Skeletal muscle cell (primary cell): ENCODE measurements around the gene GRK3.
A peak's percentile ranks its signal among the peaks of the same experiment; 100 is the strongest.

Experiments used
- DNase-seq: peaks from one replicate; pipeline ENCODE4 v3.0.0-alpha.2; 2010; ENCODE audit warnings: low read depth
- H3K4me3 ChIP-seq: 2 replicates; pipeline ENCODE4 v1.5.1; 2011; ENCODE audit warnings: low read depth, mild to moderate bottlenecking, control low read depth, low read length, moderate library complexity

GRK3 gene

DNA sequence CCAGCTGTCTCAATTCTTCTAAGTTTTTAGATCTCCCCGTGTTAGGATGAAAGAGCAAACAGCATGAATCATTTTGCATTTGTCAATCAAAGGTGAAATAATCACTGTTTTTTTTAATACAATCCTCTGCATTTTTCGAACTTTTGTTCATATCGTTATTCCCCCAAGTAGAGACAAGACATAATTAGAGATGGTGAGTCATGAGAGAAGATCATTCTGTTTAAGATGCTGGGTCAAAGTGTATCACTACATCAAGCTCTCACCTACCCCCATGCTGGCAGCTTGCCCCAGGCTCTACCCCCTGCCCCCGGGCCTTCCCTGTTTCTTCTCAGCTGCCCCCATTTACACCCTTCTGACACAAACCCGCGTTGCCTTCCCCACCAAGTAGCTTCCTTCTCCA, 147.0 kb downstream of the GRK3 start:
- DNase-seq = no peak
- no peak overlapping the region for H3K4me3 ChIP-seq

- no peak for DNase-seq
- no peak overlapping the region for H3K4me3 ChIP-seq
These were observed 148.4 kb downstream of the GRK3 start for GRCh38 chr22:25712661-25713400.

- no peak for DNase-seq
- H3K4me3 ChIP-seq = no peak overlapping the region
These were observed 149.6 kb downstream of the GRK3 start for GRCh38 chr22:25714070-25714469.

GRCh38 chr22:25714739-25715138, 150.3 kb downstream of the GRK3 start:
- no peak for DNase-seq
- no peak overlapping the region for H3K4me3 ChIP-seq

DNA sequence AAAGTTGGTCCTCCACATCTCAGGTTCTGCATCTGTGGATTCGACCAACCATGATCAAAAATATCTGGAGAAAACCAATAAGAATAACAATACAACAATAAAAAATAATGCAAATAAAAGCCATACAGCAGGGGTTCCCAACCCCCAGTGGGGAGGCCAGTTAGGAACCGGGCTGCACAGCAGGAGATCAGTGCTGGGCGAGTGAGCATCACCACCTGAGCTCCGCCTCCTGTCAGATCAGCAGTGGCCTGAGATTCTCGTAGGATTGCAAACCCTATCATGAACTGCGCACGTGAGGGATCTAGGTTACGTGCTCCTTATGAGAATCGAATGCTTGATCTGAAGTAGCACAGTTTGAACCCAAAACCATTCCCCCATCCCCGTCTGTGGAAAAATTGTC, 152.2 kb downstream of the GRK3 start:
- DNase-seq = no peak
- no peak overlapping the region for H3K4me3 ChIP-seq

DNA sequence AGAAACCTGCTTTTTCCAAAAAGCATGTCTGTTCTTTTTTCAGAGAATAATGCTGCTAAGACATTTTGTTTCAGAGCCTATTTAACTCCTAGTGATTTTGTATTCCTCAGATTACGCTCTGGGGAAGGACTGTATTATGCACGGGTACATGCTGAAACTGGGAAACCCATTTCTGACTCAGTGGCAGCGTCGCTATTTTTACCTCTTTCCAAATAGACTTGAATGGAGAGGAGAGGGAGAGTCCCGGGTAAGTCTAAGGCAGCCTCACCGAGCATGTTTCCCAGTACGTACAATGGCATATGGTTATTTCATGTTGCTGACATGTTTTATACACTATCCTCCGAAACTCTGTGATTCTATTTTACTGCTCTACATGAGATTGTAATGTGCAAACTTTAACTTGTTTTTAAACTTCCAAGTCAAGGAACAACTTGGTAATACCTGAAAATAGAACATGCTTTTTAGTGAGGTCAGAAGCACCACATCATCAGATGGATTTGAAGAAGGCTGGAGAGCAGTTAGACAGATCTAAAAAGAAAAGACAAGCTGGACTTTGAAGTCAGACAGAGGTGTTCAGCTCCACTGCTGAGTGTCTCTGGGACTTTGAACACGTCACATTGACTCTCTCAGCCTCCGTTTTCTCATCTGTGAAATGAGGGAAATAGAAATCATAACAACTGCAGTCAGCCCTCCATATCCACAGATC, 153.8 kb downstream of the GRK3 start:
- no peak overlapping the region for H3K4me3 ChIP-seq
- no peak for DNase-seq

GRCh38 chr22:25722223-25722622, 157.7 kb downstream of the GRK3 start:
- H3K4me3 ChIP-seq = no peak overlapping the region
- no peak for DNase-seq

DNA sequence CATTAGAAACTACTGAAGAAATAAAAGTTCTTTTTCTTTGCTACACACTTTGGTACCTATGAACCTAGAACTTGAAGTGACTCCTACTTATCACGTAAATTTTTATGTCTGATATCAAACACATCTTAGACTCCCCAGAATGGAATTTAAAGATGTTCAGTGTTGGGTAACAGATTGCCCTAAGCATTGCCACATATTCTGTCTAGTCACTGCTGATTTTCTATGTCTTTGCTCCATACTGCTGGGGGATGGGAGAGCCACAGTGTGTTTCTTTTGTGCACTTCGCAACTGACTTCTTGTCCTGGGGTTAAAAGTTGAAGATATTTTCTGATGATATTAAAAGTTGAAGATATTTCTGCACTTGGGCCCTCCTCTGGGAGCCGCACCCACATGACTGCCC, 158.2 kb downstream of the GRK3 start:
- no peak overlapping the region for H3K4me3 ChIP-seq
- no peak for DNase-seq

- no peak overlapping the region for H3K4me3 ChIP-seq
- DNase-seq = no peak
These were observed 161.8 kb downstream of the GRK3 start for GRCh38 chr22:25726241-25726640.

- no peak for DNase-seq
- no peak overlapping the region for H3K4me3 ChIP-seq
These were observed 163.6 kb downstream of the GRK3 start for GRCh38 chr22:25728071-25728470.

GRCh38 chr22:25729016-25729995, 164.8 kb downstream of the GRK3 start:
- no peak for DNase-seq
- H3K4me3 ChIP-seq = no peak overlapping the region

- H3K4me3 ChIP-seq = no peak overlapping the region
- no peak for DNase-seq
These were observed 171.2 kb downstream of the GRK3 start for GRCh38 chr22:25735650-25736049.

GRCh38 chr22:25736378-25737011, 172.0 kb downstream of the GRK3 start:
- no peak overlapping the region for H3K4me3 ChIP-seq
- no peak for DNase-seq

DNA sequence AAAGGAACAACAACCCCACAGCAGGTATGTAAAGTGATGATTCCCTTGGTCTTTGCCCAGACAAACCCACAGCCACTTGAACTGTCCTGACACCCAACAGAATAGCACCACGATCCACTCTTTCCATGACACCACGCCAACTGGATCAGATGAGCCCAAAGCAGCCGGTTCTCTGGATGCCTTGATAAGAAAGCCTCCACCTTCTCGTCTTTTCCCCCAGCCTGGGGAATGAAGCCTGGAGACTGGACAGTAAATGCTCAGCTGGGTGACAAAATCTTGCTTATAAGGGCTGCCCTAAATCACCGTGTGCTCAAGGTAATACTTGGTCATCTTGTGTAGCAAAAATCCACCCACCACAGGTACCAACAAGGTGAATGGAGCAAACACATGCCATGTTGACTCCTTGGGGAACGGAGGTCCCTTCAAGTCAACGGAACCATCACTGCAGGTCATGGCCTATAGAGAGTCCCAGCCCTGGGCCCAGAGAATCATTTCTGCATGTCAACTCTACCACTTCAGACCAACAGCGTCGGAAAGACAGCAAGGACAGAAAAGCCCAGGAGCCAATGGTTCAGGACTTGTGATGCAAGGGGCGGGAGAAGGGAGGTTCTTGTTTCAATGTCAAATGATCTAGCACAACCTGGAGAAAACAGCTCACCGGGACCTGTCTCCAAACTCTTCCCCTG, 175.3 kb downstream of the GRK3 start:
- no peak overlapping the region for H3K4me3 ChIP-seq
- DNase-seq = no peak

DNA sequence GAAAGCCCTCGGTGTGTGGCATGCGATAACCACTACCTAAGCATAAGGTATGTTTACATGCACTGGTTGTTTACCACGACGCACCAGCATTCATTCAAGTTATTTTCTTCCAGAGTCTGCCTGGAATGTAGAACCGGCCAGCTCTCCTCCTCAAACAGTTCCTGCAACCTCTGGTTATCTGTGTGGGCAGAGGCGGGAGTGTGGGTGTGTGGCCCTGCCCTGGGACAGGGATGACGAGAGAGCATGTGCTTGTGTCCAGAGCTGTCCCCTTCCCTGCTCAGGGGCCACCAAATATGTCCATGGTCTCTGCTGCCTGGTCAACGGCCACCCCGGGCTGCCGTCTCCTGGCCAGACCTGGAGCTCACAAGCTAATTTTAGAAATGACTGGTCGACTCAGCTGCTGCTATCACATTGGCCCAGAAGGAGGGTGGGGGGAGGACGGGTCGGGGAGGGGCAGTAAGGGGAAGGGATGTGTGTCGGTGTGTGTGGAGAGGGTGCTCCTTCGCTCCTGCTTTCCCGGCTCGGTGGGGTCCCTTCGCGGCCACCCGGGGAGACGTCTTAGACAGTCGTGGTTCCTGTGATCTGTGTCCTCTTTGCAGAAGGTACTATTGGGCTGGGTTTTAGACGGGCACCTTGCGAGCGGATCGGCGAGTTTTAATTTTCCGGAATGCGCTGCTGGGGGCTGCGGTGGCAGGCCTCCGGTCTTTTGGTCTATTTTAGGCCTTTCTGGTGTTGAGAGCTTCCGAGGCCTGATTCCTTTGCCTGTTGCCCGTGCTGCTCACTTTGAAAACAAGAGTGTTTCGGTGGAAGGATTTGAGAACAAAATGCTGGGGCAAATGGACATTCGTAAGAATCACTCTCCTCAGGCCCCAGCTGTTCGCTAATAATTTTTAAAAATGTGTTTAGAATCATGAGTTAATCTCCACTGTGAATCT, 177.5 kb downstream of the GRK3 start, which contains the start of gene MYO18B:
Gene MYO18B, plus strand, starts transcription at position 497 of the 935 bp plus-strand sequence. CDS start 18,905 bp downstream, outside the sequence.
- no peak for DNase-seq
- peak within 1 kb of the TSS; percentile 53 for H3K4me3 ChIP-seq

- H3K4me3 ChIP-seq = peak overlapping the region; percentile 53
- no peak for DNase-seq
These were observed 178.6 kb downstream of the GRK3 start for GRCh38 chr22:25742918-25743708.

DNA sequence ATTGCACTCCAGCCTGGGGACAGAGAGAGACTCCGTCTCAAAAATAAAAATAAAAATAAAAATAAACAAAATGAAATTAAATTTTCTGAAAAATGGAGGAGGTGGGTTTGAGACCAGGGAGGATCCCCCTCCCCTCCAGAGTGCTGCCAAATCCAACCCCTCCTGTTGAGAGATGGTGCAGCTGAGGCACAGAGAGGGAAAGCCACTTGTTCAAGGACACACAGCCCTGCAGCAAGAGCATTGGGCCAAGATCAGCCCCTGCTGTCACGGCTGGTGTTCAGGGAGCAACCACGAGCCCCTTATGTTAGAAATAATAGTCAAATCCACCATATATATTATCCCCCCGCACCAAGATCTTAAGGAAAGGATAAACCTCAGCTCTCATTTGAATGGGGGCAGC, 180.2 kb downstream of the GRK3 start:
- DNase-seq = no peak
- no peak overlapping the region for H3K4me3 ChIP-seq
